OCI-LY7 (cell line): ENCODE measurements around the gene GLIS2. TPM values are rescaled to one million over a fixed set of nuclear protein-coding genes. Genes with fewer than 3 reads are reported as not detected.

Experiments used
- BruUV-seq: library from RNA; stranded (reverse); fragments of 400-500 nt; replicated peaks from 2 replicates; lab custom pipeline; 2021; lab: Mats Ljungman, UMichigan
- CTCF ChIA-PET: fragments of 300-600 bp; sonication (Branson Sonifier 250); formaldehyde crosslinking; loops from one replicate; lab custom pipeline; 2022; ENCODE audit warnings: antibody characterized with exemption; ENCODE audit not compliant: unreplicated experiment; lab: Charles Lee
- POLR2A ChIA-PET: fragments of 300-600 bp; sonication (Branson Sonifier 250); formaldehyde crosslinking; loops from one replicate; lab custom pipeline; 2022; ENCODE audit warnings: antibody characterized with exemption; lab: Charles Lee
- DNase-seq: peaks from one replicate; pipeline ENCODE4 v3.0.0-alpha.2; 2015; ENCODE audit warnings: low spot score
- H2AFZ ChIP-seq: fragments of 200-600 bp; sonication (generic), shearing (Covaris generic); 2 replicates; pipeline ENCODE4 v1.6.1; 2014; ENCODE audit warnings: mild to moderate bottlenecking, antibody characterized with exemption, low read length, moderate library complexity
- H3K27ac ChIP-seq: fragments of 200-600 bp; sonication (generic); 2 replicates; pipeline ENCODE4 v1.5.1; 2014; ENCODE audit warnings: mixed run types, low read depth, mild to moderate bottlenecking, moderate library complexity, low read length, inconsistent platforms; ENCODE audit not compliant: poor library complexity, severe bottlenecking
- H3K36me3 ChIP-seq: fragments of 200-600 bp; sonication (generic); 2 replicates; pipeline ENCODE4 v1.6.1; 2014; ENCODE audit warnings: mild to moderate bottlenecking, antibody characterized with exemption, low read length, moderate library complexity, mixed read lengths; ENCODE audit not compliant: insufficient read depth
- H3K4me1 ChIP-seq: fragments of 200-600 bp; sonication (generic); 2 replicates; pipeline ENCODE4 v1.5.1; 2014; ENCODE audit warnings: mild to moderate bottlenecking, low read length; ENCODE audit not compliant: insufficient read depth, poor library complexity, severe bottlenecking
- H3K4me2 ChIP-seq: fragments of 200-600 bp; sonication (generic); 2 replicates; pipeline ENCODE4 v1.6.1; 2014; ENCODE audit warnings: mild to moderate bottlenecking, low read length
- H3K4me3 ChIP-seq: fragments of 200-600 bp; sonication (generic); 2 replicates; pipeline ENCODE4 v1.5.1; 2014; ENCODE audit warnings: mild to moderate bottlenecking, low read depth, low read length; ENCODE audit not compliant: poor library complexity, severe bottlenecking
- H3K79me2 ChIP-seq: fragments of 200-600 bp; sonication (generic); 2 replicates; pipeline ENCODE4 v1.6.1; 2016; ENCODE audit warnings: low read depth, mild to moderate bottlenecking, low read length, moderate library complexity, mixed read lengths; ENCODE audit not compliant: insufficient read depth
- H3K9me2 ChIP-seq: fragments of 200-600 bp; sonication (generic); 2 replicates; pipeline ENCODE4 v1.6.1; 2016; ENCODE audit warnings: mild to moderate bottlenecking, low read length, mixed read lengths; ENCODE audit not compliant: insufficient read depth
- H3K9me3 ChIP-seq: fragments of 200-600 bp; sonication (generic); 2 replicates; pipeline ENCODE4 v1.6.1; 2014; ENCODE audit warnings: mild to moderate bottlenecking, mixed run types, low read length, mixed read lengths
- H4K20me1 ChIP-seq: fragments of 200-600 bp; sonication (generic); 2 replicates; pipeline ENCODE4 v1.6.1; 2014; ENCODE audit warnings: mild to moderate bottlenecking, antibody characterized with exemption, low read length, moderate library complexity, mixed read lengths; ENCODE audit not compliant: insufficient read depth
- CTCF ChIP-seq: fragments of 200-600 bp; sonication (generic); conservative IDR thresholded peaks from 2 replicates; pipeline ENCODE4 v1.5.1; 2014; ENCODE audit warnings: mild to moderate bottlenecking, antibody characterized with exemption, low read length, moderate library complexity, mixed read lengths
- EZH2phosphoT487 ChIP-seq: fragments of 200-600 bp; sonication (generic); IDR thresholded peaks from 2 replicates; pipeline ENCODE4 v1.6.1; 2018; ENCODE audit warnings: low read depth, borderline replicate concordance, mild to moderate bottlenecking, mixed run types, antibody characterized with exemption, low read length, moderate library complexity, mixed read lengths
- intact Hi-C: fragments of 100-400 bp; cut with micrococcal nuclease; formaldehyde crosslinking; loops from one replicate; pipeline ENCODE4 v1.10.0; 2022; ENCODE audit not compliant: unreplicated experiment
- total RNA-seq, 2 experiments: library from RNA; depleted of rRNA in 1 of 2; stranded (reverse); fragments of >200 nt in 1 of 2; shearing (Covaris generic) in 1 of 2; gene quantifications; 2 replicates each; pipeline ENCODE4 v1.2.3, GENCODE V29; 2014 to 2022

Gene GLIS2
- total RNA-seq, 2 experiments from 2014 or later, result 0.08 TPM; not detected in 1

GRCh38 chr16:4378999-4379690, 63.3 kb downstream of the GLIS2 start:
- H4K20me1 ChIP-seq, result no peaks in the 10 kb centered on the region
- BruUV-seq, result no TSS peak
- intact Hi-C loops, result no loop called here

GRCh38 chr16:4380119-4381063, 64.5 kb downstream of the GLIS2 start:
- ChIA-PET POLR2A (interaction anchor here (0.8 kb wide), 1 partner anchor 177 kb away, joined by 3 read pairs; no protein-coding TSS in a partner anchor), CTCF (no interaction called here)
- no peak overlapping the region for H3K27ac ChIP-seq
- TF ChIP-seq EZH2phosphoT487 (no peak), CTCF (no peak)
- H3K9me2 ChIP-seq, result no peaks in the 10 kb centered on the region
- BruUV-seq, result no TSS peak
- intact Hi-C loops, result no loop called here
- H4K20me1 ChIP-seq, result no peaks in the 10 kb centered on the region
- no peaks in the 10 kb centered on the region for H3K9me3 ChIP-seq
- no peak overlapping the region for H3K4me2 ChIP-seq
- no peak overlapping the region for H3K4me3 ChIP-seq
- H3K79me2 ChIP-seq, result no peaks in the 10 kb centered on the region
- no peaks in the 10 kb centered on the region for H3K4me1 ChIP-seq
- H3K36me3 ChIP-seq, result no peaks in the 10 kb centered on the region
- DNase-seq, result no peak
- H2AFZ ChIP-seq, result no peak overlapping the region

More at GRCh38 chr16:4378999-4379690, 63.3 kb downstream of the GLIS2 start:
- Histone ChIP-seq H3K4me2 (no peak overlapping the region), H3K9me3 (no peaks in the 10 kb centered on the region), H3K36me3 (no peaks in the 10 kb centered on the region), H3K4me3 (no peak overlapping the region), H3K9me2 (no peaks in the 10 kb centered on the region), H3K27ac (no peak overlapping the region), H3K4me1 (no peaks in the 10 kb centered on the region), H2AFZ (no peak overlapping the region), H3K79me2 (no peaks in the 10 kb centered on the region)
- TF ChIP-seq EZH2phosphoT487 (no peak), CTCF (no peak)
- no peak for DNase-seq
- ChIA-PET POLR2A (no interaction called here), CTCF (no interaction called here)
